Measurements from ENCODE around the gene ABCC1. TPM values are rescaled to one million over a fixed set of nuclear protein-coding genes. Genes with fewer than 3 reads are reported as not detected.

ABCC1 gene
- total and polyA plus RNA-seq, 2 of the 8 experiments (the other 6 are each of a cell fraction or from before 2014, with no cell fraction given): 42.6 to 66.8 TPM

- Histone ChIP-seq H2AFZ (ENCODE audit: low read length) (no peak overlapping the region), H3K4me3 (ENCODE audit: extremely low read depth in 1 of 4, insufficient read depth in 2 of 4, low read depth in 3 of 4, low read length in 4 of 4) (no peak overlapping the region), H2BK12ac (ENCODE audit: low read depth, low read length) (no peak overlapping the region), H2BK5ac (ENCODE audit: low read depth, low read length) (no peak overlapping the region), H4K91ac (replicated peaks; ENCODE audit: insufficient read length, low read length) (no peak overlapping the region), H4K8ac (ENCODE audit: extremely low read depth, insufficient read depth, low read length) (no peak overlapping the region), H3K18ac (ENCODE audit: extremely low read depth, low read length) (no peak overlapping the region), H3K36me3 (ENCODE audit: control insufficient read depth in 2 of 4, insufficient read depth in 4 of 4, low read length in 3 of 4) (no peaks in the 10 kb centered on the region), H3K9ac (replicated peaks in 1 of 4; ENCODE audit: extremely low read depth in 1 of 4, low read depth in 3 of 4, low read length in 3 of 4) (no peak overlapping the region), H3K27ac (ENCODE audit: low read depth, low read length) (no peak overlapping the region), H3K27me3 (replicated peaks in 1 of 4; ENCODE audit: control insufficient read depth in 3 of 4, extremely low read depth in 1 of 4, insufficient read depth in 3 of 4, low read length in 3 of 4) (no peaks in the 10 kb centered on the region), H3K4me1 (replicated peaks in 1 of 4; ENCODE audit: control insufficient read depth in 3 of 4, insufficient read depth in 4 of 4, low read length in 3 of 4) (no peaks in the 10 kb centered on the region), H2BK20ac (ENCODE audit: low read length) (no peak overlapping the region), H3K14ac (ENCODE audit: insufficient read length) (no peak overlapping the region), H2BK120ac (replicated peaks; ENCODE audit: low read depth, low read length) (no peak overlapping the region), H3K56ac (replicated peaks; ENCODE audit: insufficient read length, low read depth, low read length) (no peak overlapping the region), H2BK15ac (ENCODE audit: low read length) (no peak overlapping the region), H4K20me1 (replicated peaks in 1 of 2; ENCODE audit: control insufficient read depth in 1 of 2, insufficient read depth in 2 of 2, low read length in 2 of 2) (no peaks in the 10 kb centered on the region), H3K23me2 (ENCODE audit: low read depth, low read length) (peaks cover 3% of the 10 kb centered on the region; the same call in 1 of the 2 replicates), H3K4me2 (ENCODE audit: insufficient read depth in 1 of 2, low read depth in 2 of 2, low read length in 2 of 2) (no peak overlapping the region), H3K79me1 (ENCODE audit: low read depth, low read length) (no peaks in the 10 kb centered on the region), H3K9me3 (ENCODE audit: insufficient read depth in 2 of 2, low read depth in 1 of 2, low read length in 1 of 2) (peaks cover 22 to 26% of the 10 kb centered on the region in 2 experiments), H3K4ac (replicated peaks; ENCODE audit: insufficient read length, low read depth, low read length) (no peak overlapping the region), H4K5ac (ENCODE audit: insufficient read length, low read depth, low read length) (no peak overlapping the region), H2AK5ac (ENCODE audit: low read depth, low read length) (no peak overlapping the region), H3K23ac (ENCODE audit: insufficient read length) (no peak overlapping the region), H3K79me2 (ENCODE audit: control insufficient read depth in 1 of 2, insufficient read depth in 2 of 2, low read length in 2 of 2) (no peaks in the 10 kb centered on the region)
- FAIRE-seq (no peak), DNase-seq (ENCODE audit: low read depth in 1 of 2, low spot score in 2 of 2) (no peak)
- ChIA-PET POLR2A (ENCODE audit: partially characterized antibody) (no interaction called here), CTCF (ENCODE audit: partially characterized antibody) (interaction anchor here (1.0 to 2.0 kb wide), 3 partner anchors 17 to 25 kb away, joined by 5 to 6 read pairs (median 5); no protein-coding TSS in a partner anchor)
- WGBS, 2 experiments (ENCODE audit: extremely low coverage in 1 of 2, insufficient coverage in 1 of 2, insufficient read length in 1 of 2, insufficient replicate concordance in 2 of 2, low coverage in 1 of 2, low lambda C conversion rate in 2 of 2, missing lambda C conversion rate in 1 of 2): 77% methylated on average over 5 of the region's 5 CpGs; no CpG with 5 or more reads in 1 of the 2 experiments
- no peak for TF ChIP-seq EZH2 (IDR thresholded peaks at IDR 0.05; ENCODE audit: low read depth, low read length, severe bottlenecking)
- TF ChIP-seq MAX (IDR thresholded peaks at IDR 0.05): no peak
- TF ChIP-seq YY1 (IDR thresholded peaks at IDR 0.05; ENCODE audit: low read depth, low read length): no peak
- TF ChIP-seq E2F6 (IDR thresholded peaks at IDR 0.05): no peak
- TF ChIP-seq SAP30 (IDR thresholded peaks at IDR 0.05; ENCODE audit: insufficient read depth, insufficient replicate concordance, low read length): no peak
- TF ChIP-seq SIRT6 (IDR thresholded peaks at IDR 0.05; ENCODE audit: low read length): no peak
- TF ChIP-seq CBX8 (IDR thresholded peaks at IDR 0.05; ENCODE audit: borderline replicate concordance, low read depth, low read length): no peak
- no peak for TF ChIP-seq ASH2L (IDR thresholded peaks at IDR 0.05; ENCODE audit: low read length)
- TF ChIP-seq PHF8 (conservative IDR thresholded peaks at IDR 0.05; ENCODE audit: low read depth, low read length): no peak
- TF ChIP-seq CEBPB (IDR thresholded peaks at IDR 0.05; ENCODE audit: low read depth, low read length): no peak
- no peak for TF ChIP-seq CTBP2 (IDR thresholded peaks at IDR 0.05; ENCODE audit: borderline replicate concordance, insufficient read depth, insufficient read length, low read length)
These were observed 211.9 kb downstream of the ABCC1 start for GRCh38 chr16:16161319-16161718.
